Raji (cell line): ENCODE measurements around the gene MT1F.

Experiments
- POLR2A ChIP-seq: IDR thresholded peaks from 2 replicates; pipeline ENCODE4 v1.6.1; 2011; ENCODE audit warnings: low read depth, low read length, control low read depth; ENCODE audit not compliant: insufficient read depth

The MT1F gene

GRCh38 chr16:56652600-56652999 lies 5.2 kb upstream of the MT1F start:
- no peak for TF ChIP-seq POLR2A

DNA sequence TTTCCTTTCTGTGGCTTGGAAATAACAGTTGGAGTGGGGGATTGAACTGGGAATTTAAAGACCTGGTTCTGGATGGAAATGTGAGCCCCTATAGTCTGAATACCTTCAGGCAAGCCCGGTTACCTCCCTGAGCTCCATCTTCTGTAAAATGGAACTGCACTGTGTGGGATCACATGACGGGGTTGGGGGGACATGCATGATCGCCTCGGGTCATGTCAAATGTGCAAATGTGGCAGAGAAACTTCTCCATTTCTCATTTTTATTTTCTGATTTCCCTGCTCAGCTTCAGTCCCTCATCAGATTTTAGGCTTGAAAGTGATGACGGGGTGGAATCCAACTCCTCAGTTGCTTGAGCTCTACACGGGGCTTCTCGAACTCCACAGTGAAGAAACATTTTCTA lies 4.5 kb upstream of the MT1F start:
- TF ChIP-seq POLR2A: no peak

DNA sequence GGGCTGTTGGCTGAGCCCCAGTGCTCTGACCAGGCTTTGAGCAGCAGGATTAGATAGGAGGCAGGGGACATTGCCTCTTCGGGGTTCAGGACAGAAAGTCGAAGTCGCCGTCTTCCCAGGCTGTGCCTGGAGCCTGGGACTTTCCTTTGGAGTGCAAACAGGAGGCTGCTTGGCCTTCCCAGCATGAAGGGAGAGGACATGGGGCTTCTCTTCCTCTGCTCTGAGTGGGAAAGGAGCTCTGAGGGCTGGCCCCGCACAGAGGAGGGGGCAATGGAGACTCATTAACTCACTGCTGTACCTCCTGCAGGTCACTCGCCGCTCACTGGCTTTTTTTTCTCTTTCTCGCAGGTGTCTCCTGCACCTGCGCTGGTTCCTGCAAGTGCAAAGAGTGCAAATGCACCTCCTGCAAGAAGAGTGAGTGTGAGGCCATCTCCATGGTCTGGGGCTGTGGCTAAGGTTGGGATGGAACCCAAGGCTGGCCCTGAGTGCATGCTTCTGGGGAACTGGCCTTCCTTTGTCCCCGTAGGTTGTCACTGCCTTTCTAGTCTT lies 642 bp downstream of the MT1F start:
- no peak for TF ChIP-seq POLR2A

- TF ChIP-seq POLR2A: no peak
These were observed 4.9 kb downstream of the MT1F start for GRCh38 chr16:56662357-56663354.

DNA sequence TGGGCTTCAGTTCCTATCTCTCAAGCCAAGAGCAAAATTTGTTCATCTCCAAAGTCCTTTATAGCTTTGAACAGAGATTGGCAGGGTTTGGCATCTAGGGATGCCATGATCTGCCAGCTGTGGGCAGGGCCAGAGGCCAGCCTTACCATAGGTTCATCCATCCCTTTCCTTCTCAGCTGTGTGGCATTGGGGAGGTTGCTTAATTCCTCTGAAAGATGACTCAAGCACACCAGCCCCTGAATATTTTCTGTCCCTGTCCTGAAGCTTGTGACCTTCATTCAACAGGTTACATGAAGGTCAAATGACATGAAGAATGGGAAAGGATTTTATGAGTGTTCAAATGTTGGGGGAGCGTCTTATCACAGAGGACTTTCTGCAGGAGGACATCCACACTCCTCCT lies 6.7 kb downstream of the MT1F start:
- no peak for TF ChIP-seq POLR2A

DNA sequence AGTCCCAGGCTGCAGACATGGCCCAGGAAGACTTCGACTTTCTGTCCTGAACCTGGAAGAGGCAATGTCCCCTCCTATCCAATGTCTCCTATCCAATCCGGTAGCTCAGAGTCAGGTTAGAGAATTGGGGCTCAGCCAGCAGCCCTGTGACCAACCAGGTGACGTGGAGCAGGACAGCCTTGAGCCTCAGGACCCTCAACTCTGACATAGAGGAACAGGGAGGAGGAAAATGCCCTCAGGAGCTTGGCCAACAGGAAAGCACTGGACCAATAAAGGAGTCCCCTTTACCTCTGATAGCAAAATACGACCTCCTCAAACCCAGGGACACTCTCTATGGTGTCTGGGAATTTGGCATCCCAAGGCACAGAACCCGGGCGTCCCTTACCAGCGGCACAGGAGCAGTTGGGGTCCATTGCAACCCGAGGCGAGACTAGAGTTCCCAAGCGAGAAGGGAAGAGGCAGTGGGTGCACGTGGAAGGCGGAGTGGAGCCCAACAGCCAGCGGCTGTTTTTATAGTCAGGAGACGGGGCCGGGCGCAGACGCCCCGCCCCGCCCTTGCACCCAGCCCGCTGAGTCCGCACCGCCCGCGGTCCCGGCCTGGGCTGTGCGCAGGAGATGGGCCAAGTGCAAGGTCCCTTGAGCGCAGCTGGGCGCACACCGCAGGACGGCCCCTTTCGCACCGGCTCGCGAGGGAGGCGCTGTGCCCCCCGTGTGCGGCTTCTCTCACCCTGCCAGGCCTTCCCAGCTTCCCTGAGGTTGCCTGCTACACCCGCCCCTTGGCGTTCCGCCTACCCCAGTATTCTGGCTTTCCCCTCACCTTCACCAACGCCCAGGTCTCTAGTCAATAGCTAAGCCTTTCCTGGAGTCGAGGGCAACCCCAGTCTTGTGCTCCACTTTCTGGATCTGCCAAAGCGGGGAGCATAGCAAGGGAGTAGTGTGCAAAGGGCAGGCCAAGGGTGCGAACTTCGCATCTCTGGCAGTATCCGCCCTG lies 10.1 kb downstream of the MT1F start, which contains the start of gene MT1G:
TSS of gene MT1G (minus strand) at position 485 of the 991 bp plus-strand sequence. CDS start at position 413, 72 bp downstream.
- TF ChIP-seq POLR2A: no peak

GRCh38 chr16:56669005-56669839 lies 11.5 kb downstream of the MT1F start, which contains the start of gene MT1H:
Gene MT1H (plus strand): TSS chr16:56669814. CDS start chr16:56669885, 71 bp downstream.
- TF ChIP-seq POLR2A: no peak

DNA sequence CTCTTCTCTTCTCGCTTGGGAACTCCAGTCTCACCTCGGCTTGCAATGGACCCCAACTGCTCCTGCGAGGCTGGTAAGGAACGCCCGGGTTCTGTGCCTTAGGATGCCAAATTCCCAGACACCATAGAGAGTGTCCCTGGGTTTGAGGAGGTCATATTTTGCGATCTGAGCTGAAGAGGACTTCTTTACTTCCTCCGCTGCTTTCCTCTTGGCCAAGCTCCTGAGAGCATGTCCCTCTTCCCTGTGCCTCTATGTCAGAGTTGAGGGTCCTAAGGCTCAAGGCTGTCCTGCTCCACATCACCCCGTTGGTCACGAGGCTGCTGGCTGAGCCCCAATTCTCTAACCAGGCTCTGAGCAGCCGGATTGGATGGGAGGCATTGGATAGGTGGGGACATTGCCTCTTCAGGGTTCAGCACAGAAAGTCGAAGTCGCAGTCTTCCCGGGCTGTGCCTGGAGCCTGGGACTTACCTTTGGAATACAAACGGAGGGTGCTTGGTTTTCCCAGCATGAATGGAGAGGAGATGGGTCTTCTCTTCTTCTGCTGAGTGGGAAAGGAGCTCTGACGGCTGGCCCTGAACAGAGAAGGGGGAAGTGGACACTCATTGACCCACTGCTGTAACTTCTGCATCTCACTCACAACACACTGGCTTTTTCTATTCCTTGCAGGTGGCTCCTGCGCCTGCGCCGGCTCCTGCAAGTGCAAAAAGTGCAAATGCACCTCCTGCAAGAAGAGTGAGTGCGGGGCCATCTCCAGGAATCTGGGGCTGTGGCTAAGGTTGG lies 12.3 kb downstream of the MT1F start:
- no peak for TF ChIP-seq POLR2A

DNA sequence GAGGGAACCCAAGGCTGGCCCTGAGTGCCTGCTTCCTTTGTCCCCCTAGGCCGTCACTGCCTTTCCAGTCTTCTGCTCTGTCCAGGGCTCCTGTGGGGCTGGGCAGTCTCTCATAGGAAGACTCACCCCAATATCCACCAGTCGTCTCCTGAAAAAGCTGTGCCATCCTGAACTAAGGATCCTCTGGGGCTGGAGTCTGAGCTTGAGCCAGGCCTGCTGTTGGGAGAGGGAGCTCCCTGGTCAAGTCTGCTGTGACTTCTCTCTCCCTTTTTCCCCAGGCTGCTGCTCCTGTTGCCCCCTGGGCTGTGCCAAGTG lies 12.8 kb downstream of the MT1F start:
- no peak for TF ChIP-seq POLR2A

DNA sequence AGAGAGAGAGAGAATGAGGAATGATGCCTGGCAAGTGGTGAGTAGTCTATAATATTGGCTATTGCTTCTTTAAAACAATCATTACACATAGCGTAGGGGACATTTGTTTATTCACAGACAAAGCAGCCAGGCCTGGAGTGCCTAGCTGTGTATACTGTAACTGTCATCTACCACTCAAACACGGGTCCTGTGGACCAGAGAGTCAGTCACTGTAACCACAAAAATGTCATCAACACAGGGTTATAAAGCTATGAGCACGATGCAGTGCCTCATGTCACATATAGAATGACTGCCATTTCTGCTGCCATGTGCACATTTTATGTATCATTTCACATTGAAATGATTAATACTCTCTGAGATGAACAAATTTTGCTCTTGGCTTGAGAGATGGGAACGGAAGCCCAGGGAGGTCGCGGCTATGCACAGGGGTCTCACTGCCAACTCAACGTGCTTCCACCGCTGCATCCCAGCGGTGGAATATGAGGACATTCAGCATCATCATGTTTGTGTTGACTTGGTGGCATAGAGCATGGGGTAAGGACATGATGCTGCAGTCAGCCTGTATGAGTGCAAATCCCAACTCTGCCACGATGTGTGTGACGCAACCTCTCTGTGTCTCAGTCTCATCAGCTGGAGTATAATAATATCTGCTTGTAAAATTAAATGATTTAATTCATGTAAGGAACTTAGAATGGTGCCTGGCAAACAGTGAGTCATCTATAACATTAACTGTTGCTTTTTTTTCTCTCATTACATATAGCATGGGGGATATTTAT lies 15.2 kb downstream of the MT1F start:
- TF ChIP-seq POLR2A: no peak

DNA sequence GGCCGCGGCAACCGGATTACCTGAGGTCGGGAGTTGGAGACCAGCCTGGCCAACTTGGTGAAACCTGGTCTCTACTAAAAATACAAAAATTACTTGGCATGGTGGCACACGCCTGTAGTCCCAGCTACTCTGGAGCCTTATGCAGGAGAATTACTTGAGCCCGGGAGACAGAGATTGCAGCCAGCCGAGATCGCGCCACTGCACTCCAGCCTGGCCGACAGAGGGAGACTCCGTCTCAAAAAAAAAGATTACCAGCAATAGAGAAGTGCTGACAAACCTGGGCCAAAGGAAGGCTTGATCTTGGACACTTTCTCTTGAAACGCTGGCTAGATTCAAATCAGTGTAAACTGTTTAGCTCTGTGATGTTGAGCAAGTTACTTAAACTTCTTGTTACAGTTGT lies 16.2 kb downstream of the MT1F start:
- no peak for TF ChIP-seq POLR2A

DNA sequence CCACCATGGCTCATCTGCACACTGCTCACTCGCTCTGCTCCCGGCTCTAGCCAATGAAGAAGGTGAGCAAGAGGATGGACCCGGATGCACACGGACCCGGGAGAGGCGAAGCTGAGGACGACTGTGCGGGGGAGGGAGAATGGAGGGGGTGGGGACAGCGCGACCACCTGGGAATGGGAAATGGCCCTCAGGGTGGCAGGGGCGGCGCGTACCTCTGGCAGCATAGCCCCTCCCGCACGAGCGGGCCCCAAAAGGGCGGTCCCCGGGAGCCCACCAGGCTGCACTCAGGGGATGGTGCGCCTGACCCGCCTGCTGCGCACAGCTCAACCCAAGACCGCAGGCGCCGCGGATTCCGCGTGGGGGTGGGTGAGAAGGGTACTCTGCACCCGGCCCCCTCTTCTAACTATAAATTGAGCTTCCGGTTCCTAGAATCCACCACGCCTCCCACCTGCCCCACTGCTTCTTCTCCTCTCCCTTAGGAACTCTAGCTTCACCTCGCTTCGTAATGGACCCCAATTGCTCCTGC lies 18.0 kb downstream of the MT1F start:
- no peak for TF ChIP-seq POLR2A

GRCh38 chr16:56677474-56677873 lies 19.7 kb downstream of the MT1F start:
- TF ChIP-seq POLR2A: no peak
